ENCODE results near the gene PLAC1. TPM values are rescaled to one million over a fixed set of nuclear protein-coding genes. Genes with fewer than 3 reads are reported as not detected.

Gene PLAC1
- total RNA-seq, 1 experiment from 2014 or later: 0.34 TPM

DNA sequence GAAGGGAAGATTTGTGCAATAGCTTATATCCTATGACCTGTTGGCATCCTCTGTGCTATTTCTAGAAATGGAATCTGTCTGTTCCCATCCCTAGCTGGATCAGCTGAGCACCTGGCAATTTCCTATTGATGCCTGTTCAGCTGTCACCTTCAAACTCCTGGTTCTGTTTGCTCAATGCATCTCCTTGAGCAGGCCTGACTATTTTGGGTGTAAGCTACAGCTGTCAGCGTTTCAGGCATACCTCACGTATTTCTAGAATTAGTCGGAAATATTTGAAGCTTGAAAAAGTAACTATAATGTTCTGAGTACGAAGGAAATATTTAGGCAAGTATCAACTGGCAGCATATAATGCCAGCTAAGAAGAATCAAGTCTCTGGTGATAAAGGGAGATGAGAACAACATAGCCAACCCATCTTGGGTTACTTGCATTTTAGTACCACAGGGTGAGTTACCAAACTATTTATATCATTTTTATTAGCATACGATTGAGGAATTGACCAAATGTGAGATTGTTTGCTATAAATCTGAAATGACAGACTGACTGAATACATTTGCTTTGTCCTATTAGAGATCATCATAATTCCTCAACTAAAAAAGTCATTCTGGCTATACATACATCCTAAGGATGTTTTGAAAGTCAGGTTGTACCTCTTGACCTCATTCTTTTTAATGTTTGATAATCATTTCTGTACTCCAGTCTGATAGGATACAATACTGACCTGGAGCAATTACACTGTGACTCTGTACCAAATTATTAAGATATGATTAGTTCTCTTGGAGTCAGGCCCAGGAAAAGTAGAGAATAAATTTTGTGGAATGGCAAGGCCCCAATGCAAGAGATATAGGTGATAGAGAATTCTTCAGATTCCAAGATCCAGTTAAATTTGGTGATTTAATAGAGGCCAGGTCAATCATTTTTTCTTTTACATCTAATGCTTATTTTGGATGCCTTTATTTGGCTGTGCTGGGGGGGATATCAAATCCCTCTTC lies 36.4 kb upstream of the PLAC1 start:
- no peak overlapping the region for H3K4me2 ChIP-seq (ENCODE audit: low read length)
- CTCF ChIA-PET: no interaction called here
- H2AFZ ChIP-seq (ENCODE audit: low read depth, low read length, poor library complexity, severe bottlenecking): no peak overlapping the region
- no peaks in the 10 kb centered on the region for H3K9me2 ChIP-seq (ENCODE audit: insufficient read depth)
- DNase-seq (ENCODE audit: low read depth, low spot score) (no peak), ATAC-seq (no peak)
- H3K27me3 ChIP-seq (ENCODE audit: insufficient read depth, low read length): no peaks in the 10 kb centered on the region
- H4K20me1 ChIP-seq (ENCODE audit: insufficient read depth): no peaks in the 10 kb centered on the region
- no peaks in the 10 kb centered on the region for H3K9me3 ChIP-seq (ENCODE audit: control insufficient read depth in 1 of 2, insufficient read depth in 1 of 2, low read depth in 1 of 2, low read length in 2 of 2)
- POLR2A ChIA-PET: no interaction called here
- no peak overlapping the region for H3K27ac ChIP-seq (ENCODE audit: low read depth, low read length)
- no peak overlapping the region for H3K9ac ChIP-seq (ENCODE audit: low read length)
- no peak for TF ChIP-seq POLR2AphosphoS5 (IDR thresholded peaks at IDR 0.05; ENCODE audit: low read depth, low read length)
- no peaks in the 10 kb centered on the region for H3K79me2 ChIP-seq (ENCODE audit: insufficient read depth, low read length)
- no peak overlapping the region for H3K4me3 ChIP-seq (replicated peaks in 1 of 2; ENCODE audit: low read depth in 1 of 2, low read length in 2 of 2)
- intact Hi-C loops (cut with micrococcal nuclease): no loop called here
- no TSS peak for BruUV-seq (replicated peaks)
- 0 out of 4 replicates have a peak, but pooled peaks cover 0 to under 1% of the 10 kb centered on the region in 2 experiments for H3K4me1 ChIP-seq (ENCODE audit: control insufficient read depth in 1 of 2, insufficient read depth in 2 of 2, low read length in 2 of 2)
- RAD21 ChIA-PET (ENCODE audit: low non-redundant PET in 1 of 2, low total read pairs in 2 of 2, uncharacterized antibody in 2 of 2, unreplicated experiment in 2 of 2): no interaction called here
- H3K36me3 ChIP-seq (ENCODE audit: control insufficient read depth in 1 of 2, insufficient read depth in 2 of 2, low read length in 2 of 2): no peaks in the 10 kb centered on the region

DNA sequence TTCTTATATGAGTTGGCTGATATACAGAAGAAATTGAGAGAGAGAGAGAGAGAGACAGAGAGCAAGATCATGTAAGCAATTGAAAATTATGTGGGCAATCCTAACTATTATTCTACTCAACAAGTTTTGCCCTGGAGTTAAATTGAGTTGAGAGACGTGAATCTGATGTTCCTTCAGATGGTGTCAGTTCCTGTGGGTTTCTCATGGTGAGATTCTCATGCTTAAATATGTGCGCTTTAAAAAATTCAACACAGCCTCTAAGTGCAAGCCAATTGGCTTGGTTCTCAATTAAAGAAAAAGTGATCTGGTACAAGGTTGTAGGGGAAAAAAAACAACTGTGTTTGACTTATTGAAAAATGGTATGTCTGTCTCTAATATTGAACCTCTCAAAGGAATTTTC lies 35.4 kb upstream of the PLAC1 start:
- no peak overlapping the region for H3K4me2 ChIP-seq (ENCODE audit: low read length)
- no peaks in the 10 kb centered on the region for H3K9me2 ChIP-seq (ENCODE audit: insufficient read depth)
- POLR2A ChIA-PET: no interaction called here
- BruUV-seq (replicated peaks): no TSS peak
- peaks cover 0 to 10% of the 10 kb centered on the region in 2 experiments; a peak in 2 of 4 replicates for H3K4me1 ChIP-seq (ENCODE audit: control insufficient read depth in 1 of 2, insufficient read depth in 2 of 2, low read length in 2 of 2)
- intact Hi-C loops (cut with micrococcal nuclease): no loop called here
- no peak overlapping the region for H3K27ac ChIP-seq (ENCODE audit: low read depth, low read length)
- RAD21 ChIA-PET (ENCODE audit: low non-redundant PET in 1 of 2, low total read pairs in 2 of 2, uncharacterized antibody in 2 of 2, unreplicated experiment in 2 of 2): no interaction called here
- no peak for ATAC-seq
- H2AFZ ChIP-seq (ENCODE audit: low read depth, low read length, poor library complexity, severe bottlenecking): no peak overlapping the region
- no peaks in the 10 kb centered on the region for H3K79me2 ChIP-seq (ENCODE audit: insufficient read depth, low read length)
- H3K27me3 ChIP-seq (ENCODE audit: insufficient read depth, low read length): no peaks in the 10 kb centered on the region
- no peaks in the 10 kb centered on the region for H3K36me3 ChIP-seq (ENCODE audit: control insufficient read depth in 1 of 2, insufficient read depth in 2 of 2, low read length in 2 of 2)
- DNase-seq (ENCODE audit: low read depth, low spot score): no peak
- no peaks in the 10 kb centered on the region for H3K9me3 ChIP-seq (ENCODE audit: control insufficient read depth in 1 of 2, insufficient read depth in 1 of 2, low read depth in 1 of 2, low read length in 2 of 2)
- H4K20me1 ChIP-seq (ENCODE audit: insufficient read depth): no peaks in the 10 kb centered on the region
- H3K4me3 ChIP-seq (replicated peaks in 1 of 2; ENCODE audit: low read depth in 1 of 2, low read length in 2 of 2): no peak overlapping the region
- no peak overlapping the region for H3K9ac ChIP-seq (ENCODE audit: low read length)
- CTCF ChIA-PET: no interaction called here
- TF ChIP-seq JUND (IDR thresholded peaks at IDR 0.05) (no peak), ELF1 (IDR thresholded peaks at IDR 0.05; ENCODE audit: borderline replicate concordance, low read depth) (no peak), EZH2phosphoT487 (IDR thresholded peaks at IDR 0.05; ENCODE audit: borderline replicate concordance) (no peak), YY1 (IDR thresholded peaks at IDR 0.05; ENCODE audit: extremely low read depth, insufficient replicate concordance, low read depth, low read length) (no peak), SRF (IDR thresholded peaks at IDR 0.05; ENCODE audit: low read depth) (no peak), POLR2A (IDR thresholded peaks at IDR 0.05; ENCODE audit: borderline replicate concordance, extremely low read depth, insufficient read depth, insufficient read length) (no peak), EGR1 (IDR thresholded peaks at IDR 0.05; ENCODE audit: low read depth) (no peak), FOSL1 (IDR thresholded peaks at IDR 0.05; ENCODE audit: low read depth) (no peak), CEBPB (IDR thresholded peaks at IDR 0.05; ENCODE audit: low read depth) (no peak), ZFX (IDR thresholded peaks at IDR 0.05) (no peak), EZH2 (IDR thresholded peaks at IDR 0.05) (no peak)
- TF ChIP-seq, protein P1, sequence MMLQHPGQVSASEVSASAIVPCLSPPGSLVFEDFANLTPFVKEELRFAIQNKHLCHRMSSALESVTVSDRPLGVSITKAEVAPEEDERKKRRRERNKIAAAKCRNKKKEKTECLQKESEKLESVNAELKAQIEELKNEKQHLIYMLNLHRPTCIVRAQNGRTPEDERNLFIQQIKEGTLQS (IDR thresholded peaks at IDR 0.05): no peak
- TF ChIP-seq, protein P2, sequence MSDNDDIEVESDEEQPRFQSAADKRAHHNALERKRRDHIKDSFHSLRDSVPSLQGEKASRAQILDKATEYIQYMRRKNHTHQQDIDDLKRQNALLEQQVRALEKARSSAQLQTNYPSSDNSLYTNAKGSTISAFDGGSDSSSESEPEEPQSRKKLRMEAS (IDR thresholded peaks at IDR 0.05): no peak
- TF ChIP-seq, protein P3, sequence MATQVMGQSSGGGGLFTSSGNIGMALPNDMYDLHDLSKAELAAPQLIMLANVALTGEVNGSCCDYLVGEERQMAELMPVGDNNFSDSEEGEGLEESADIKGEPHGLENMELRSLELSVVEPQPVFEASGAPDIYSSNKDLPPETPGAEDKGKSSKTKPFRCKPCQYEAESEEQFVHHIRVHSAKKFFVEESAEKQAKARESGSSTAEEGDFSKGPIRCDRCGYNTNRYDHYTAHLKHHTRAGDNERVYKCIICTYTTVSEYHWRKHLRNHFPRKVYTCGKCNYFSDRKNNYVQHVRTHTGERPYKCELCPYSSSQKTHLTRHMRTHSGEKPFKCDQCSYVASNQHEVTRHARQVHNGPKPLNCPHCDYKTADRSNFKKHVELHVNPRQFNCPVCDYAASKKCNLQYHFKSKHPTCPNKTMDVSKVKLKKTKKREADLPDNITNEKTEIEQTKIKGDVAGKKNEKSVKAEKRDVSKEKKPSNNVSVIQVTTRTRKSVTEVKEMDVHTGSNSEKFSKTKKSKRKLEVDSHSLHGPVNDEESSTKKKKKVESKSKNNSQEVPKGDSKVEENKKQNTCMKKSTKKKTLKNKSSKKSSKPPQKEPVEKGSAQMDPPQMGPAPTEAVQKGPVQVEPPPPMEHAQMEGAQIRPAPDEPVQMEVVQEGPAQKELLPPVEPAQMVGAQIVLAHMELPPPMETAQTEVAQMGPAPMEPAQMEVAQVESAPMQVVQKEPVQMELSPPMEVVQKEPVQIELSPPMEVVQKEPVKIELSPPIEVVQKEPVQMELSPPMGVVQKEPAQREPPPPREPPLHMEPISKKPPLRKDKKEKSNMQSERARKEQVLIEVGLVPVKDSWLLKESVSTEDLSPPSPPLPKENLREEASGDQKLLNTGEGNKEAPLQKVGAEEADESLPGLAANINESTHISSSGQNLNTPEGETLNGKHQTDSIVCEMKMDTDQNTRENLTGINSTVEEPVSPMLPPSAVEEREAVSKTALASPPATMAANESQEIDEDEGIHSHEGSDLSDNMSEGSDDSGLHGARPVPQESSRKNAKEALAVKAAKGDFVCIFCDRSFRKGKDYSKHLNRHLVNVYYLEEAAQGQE (IDR thresholded peaks at IDR 0.05; ENCODE audit: low read depth): no peak
